Stimulated activated CD4-positive, alpha-beta T cell treated with anti-CD3 and anti-CD28 coated beads, Interleukin-4, amount 100 ng/mL, for 48 hours (primary cell): ENCODE data around the gene PANX1.
"Not testable (repeated sequence)": the region's sequence is repeated elsewhere in the genome, so short reads cannot be mapped to it uniquely, and the experiment has no call there.

Source experiments
- DNase-seq, 2 donors: peaks; one replicate each; pipeline ENCODE4 v3.0.0-alpha.2; 2020; ENCODE audit warnings: low read depth in 2 of 2

PANX1 gene, protein sequence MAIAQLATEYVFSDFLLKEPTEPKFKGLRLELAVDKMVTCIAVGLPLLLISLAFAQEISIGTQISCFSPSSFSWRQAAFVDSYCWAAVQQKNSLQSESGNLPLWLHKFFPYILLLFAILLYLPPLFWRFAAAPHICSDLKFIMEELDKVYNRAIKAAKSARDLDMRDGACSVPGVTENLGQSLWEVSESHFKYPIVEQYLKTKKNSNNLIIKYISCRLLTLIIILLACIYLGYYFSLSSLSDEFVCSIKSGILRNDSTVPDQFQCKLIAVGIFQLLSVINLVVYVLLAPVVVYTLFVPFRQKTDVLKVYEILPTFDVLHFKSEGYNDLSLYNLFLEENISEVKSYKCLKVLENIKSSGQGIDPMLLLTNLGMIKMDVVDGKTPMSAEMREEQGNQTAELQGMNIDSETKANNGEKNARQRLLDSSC

DNA sequence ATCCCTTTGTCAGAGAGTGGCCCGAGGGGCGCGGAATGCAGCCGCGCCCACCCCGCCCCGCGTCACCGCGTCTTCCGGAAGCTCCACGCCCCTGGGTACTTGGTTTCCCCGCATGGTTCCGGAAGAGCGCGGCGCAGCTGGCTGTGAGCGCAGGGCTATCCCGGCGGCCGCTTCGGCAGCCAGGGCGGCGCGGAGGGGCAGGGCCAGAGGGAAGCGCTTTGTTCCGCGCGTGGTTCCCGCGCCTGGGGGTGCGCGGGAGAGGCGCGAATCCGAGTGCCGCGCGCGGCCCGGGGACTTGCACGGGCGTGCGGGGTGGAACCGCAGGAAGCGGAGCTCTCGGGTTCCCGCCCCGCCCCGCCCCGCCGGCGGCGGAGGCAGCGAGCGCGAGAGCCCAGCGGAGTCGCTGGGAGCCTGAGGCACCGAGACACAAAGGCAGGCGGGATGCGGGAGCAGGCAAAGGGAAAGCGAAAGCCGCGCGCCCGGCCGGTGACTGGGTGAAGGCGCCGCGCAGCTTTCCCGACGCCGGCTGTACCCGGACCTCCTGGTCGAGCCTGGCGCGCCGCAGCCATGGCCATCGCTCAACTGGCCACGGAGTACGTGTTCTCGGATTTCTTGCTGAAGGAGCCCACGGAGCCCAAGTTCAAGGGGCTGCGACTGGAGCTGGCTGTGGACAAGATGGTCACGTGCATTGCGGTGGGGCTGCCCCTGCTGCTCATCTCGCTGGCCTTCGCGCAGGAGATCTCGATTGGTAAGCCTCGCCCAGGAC is at the start of gene PANX1:
Gene PANX1 (plus strand): TSS at position 96 of the 766 bp plus-strand sequence. CDS start 472 bp downstream, at position 568.
- peak; percentile 52 to 65 for DNase-seq

DNA sequence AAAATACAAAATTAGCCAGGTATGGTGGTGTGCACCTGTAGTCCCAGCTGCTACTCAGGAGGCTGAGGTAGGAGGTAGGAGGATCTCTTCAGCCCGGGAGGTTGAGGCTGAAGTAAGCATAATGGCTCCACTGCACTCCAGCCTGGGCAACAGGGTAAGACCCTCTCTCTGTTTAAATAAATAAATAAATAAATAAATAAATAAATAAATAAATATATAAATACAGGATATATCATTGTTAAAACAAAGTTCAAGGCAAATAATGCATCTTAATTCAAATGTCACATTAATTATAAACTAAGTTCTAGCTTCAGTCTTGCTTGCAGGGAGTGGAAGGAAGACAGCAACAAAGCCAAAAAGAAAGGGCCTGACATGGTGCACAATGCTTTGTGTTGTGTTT is 44.5 kb upstream of the PANX1 start:
- no peak for DNase-seq

DNA sequence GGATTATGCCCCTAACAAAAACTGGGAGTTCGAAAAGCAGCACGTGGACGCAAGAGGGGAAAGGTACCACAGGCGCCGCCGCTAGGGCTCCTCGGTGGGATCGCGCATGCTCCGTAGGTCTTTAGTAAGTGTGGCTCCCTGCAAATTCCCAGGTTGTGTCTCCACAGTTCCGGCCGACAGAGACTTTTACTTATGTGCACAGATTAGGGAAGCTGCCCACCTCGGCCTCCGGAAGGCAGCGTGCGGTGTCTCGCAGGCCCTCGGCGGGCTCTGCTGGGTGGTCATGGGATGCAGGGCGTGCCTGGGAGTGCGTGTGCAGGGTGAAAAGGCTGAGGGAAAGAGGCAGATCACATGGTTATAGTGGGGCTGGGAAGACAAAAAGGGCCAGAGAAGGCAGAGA is 39.7 kb upstream of the PANX1 start:
- DNase-seq, result no peak

DNA sequence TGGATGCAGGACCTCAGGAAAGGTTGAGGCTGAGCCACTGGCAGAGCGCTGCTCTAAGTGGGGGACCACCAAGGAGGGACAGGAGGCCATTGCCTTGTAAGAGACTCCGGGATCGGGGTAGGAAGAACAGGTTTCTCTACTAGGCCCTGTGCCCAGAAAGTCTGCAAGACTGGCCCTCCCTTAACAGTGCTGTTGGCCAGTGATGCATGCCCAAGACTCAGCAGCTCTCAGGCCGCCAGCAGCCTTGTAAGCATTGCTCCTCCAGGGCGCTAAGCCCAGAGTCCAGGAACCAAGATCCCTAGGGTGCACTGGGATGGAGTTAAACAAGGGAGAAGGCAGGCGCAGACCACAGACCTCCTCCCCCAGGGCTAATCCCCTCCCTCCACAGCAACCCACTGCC is 39.3 kb upstream of the PANX1 start:
- no peak for DNase-seq

DNA sequence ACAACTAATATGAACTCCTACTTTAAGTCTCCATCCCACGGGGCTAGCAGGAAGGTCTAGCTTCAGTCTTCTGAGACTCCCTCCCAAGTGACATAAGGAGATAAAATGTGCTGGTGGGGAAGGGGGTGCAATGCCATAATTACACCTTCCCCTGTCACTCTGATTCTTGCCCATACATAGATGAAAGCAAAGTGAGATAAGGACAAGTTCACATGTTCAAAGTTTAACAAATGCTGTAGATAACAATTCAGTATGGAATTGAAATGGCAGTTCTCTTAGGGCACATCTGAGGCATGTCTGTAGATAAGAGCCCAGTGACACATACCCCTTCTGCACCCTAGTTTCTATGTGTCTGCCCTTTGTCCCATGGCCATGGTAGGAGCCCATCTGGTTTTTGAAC is 38.2 kb upstream of the PANX1 start:
- DNase-seq, result no peak

DNA sequence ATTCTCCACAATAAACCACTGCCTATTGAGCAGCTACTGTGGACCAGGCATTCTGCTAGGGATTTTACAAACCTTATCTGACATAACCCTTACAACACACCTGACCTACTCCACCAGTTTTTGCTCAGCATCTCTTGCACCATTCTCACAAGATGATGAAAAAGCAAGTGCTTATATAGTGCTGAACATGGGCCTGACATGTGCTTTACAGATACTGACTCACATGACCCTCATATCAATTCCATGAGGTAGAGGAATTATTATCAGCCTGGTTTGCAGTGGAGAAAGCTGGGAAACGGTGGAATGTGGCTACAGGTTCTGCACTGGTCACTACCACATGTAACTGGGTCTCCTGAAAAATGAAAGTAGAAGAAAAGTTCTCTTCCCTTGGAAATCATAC is 37.5 kb upstream of the PANX1 start:
- DNase-seq, result no peak

DNA sequence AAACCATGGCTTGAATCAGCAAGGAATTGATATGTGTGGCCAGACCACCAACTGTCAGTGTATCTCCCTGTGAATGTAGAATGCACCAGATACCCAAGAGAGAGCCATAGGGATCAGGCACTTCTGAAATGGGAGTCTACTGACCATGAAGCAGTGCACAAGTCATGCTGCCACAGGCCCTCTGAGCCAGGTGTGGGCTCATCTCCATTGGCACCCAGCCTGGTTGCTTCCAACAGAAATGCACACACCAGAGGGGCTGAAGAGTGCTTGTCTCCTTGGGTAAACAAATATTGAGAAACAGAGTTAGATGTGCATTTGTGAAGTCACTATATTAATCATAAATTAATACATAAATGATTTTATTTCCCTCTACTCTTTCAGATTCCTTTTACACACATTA is 28.4 kb upstream of the PANX1 start:
- DNase-seq, result no peak

DNA sequence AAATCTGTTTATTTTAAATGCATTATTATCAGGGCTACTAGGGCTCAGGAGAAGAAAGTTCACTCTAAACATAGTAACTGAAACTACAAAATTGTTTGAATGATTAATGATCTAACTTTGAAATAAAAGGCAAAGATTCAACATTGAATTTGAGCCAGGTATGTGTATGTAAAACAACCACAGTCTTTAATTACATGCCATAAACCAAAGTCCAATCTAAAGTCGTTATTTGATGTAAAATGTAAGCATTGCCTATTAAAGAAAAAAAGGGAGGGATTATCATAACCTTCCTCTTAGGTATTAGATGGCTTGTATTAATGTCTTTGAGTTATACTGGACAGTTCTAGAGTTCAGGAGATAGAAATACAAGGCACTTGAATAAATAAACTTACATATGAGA is 25.2 kb upstream of the PANX1 start:
- DNase-seq, result no peak

DNA sequence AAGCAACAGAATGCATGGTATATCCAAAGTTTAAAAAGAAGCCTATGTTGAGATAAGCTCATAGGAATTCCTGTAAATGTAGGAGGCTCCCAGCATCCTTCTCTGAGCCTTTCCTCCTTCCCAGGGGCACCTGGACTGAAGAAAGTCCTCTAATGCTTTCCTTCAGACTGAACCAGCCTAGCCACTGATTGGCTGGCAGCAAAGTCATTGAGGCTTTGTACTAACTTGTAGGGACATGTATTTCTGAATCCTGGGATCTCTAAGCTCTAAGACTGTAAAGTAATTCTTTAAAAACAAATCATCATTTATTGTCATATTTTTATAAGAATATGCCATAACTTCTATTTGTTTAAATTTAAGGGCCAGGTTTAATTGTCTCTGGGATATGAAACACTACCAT is 23.9 kb upstream of the PANX1 start:
- DNase-seq, result no peak

DNA sequence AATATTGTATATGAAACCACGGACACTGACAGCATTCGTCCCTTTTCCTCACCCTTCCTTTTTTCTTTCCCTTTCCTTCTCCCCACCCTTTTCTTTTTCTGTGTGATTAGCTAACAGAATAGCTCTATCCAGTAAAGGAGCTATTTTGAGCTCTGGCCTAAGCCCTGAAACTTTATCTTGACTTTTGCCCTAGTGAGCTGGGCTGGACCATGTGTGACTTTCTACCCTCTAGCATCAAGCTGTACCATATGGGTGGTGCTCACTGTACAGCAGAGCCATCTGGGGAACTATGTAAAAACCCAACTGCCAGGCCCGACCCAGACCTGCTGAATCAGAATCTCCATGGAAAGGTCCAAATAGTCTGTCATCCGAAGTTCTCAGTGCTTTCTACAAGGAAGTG is 21.9 kb upstream of the PANX1 start:
- DNase-seq, result no peak

DNA sequence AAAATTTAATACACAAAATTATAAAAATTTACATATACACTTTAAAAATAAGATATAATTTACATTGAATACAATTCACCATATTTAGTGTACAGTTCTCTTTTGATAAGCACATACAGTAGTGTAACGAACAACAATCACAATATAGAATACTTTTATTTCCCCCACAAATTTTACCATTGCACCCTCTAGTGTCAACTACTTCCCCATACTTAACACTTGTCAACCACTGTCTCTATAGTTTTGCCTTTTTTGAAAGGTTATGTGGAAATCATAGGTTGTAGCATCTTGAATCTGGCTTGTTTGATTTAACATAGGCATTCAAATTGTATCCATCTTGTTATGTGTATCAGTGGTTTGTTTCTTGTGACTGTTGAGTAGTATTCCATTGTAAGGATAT is 21.3 kb upstream of the PANX1 start:
- DNase-seq, result no peak

DNA sequence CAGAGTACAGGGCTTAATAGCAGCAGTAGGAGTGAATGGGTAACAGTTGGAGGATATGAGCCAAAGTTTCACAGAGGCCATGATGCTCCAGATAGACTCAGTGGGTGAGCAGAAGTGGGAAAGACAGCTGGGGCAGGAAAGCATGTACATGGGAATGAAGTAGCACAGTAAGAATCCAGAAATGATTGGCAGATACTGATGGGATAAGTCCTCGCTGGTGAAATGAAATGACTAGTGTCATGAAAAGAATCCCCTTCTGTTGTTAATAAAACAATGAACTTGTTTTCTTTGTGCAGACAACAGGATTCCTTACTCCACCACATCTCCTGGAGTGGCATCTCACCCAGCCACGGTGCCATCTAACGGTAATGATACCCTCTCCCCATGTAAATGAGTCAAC is 17.4 kb upstream of the PANX1 start:
- no peak for DNase-seq

DNA sequence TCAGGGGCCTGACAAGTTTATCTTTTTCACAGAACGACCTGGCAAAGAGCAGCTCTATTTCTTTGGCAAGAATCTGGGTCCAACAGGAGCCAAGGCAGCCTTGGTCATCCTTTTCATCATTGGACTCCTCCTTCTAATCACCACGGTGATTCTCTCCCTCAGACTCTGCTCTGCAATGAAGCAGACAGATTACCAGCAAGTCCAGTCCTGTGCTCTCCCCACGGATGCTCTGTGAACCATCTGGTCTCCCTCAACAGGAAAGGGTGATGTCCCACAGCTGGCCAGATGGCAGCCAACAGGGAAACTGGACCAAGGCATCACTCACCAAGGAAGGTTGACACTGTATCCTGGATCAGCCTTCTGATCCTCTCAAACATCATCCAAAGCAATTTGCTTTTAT is 17.0 kb upstream of the PANX1 start:
- DNase-seq, result no peak

DNA sequence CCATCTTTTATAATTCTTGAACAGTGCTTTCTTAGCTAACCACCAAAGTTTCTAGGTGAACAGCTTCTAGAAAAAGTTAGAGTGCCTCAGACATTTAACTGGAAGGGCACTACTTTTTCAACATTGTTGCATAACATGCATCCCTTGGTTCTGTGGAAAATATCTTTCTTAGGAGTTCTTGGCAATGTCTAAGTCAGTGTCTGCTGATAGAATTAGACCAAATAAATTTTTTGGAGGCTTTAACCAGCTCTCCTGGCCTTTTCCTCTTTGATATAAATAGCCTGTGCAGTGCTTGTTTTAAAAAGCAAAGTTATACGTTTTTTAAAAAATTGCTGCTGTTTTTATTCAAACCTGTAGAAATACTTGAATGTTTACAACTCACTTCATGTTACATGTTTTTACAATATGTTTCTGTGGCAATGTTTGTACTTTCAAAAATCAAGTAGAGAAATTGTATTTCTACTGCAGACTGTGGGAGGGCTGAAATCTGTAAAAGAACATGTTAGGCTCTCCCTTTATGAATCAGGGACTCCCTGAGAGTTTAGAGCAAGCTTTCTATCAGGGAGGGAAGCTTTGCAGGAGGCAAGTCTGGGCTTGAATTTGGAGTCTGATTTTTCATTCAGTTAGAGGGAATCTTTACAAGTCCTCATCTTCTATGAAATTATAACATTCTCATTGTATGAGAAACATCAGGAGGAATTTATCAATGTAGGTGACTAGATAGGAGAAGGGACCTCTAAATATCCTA is 16.3 kb upstream of the PANX1 start:
- no peak for DNase-seq

DNA sequence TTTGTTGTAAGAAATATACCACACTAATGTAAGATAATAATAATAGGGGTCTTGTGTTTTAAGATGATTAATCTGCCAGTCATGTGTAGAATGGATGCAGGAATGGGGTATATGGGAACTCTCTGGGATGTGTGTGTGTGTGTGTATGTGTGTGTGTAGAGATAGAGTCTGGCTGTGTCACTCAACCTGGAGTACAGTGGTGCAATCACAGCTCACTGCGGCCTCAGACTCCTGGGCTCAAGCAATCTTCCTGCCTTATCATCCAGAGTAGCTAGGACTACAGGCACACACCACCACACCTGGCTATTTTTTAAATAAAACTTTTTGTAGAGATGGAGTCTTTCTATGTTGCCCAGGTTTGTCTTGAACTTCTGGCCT is 11.5 kb upstream of the PANX1 start:
- no peak for DNase-seq

DNA sequence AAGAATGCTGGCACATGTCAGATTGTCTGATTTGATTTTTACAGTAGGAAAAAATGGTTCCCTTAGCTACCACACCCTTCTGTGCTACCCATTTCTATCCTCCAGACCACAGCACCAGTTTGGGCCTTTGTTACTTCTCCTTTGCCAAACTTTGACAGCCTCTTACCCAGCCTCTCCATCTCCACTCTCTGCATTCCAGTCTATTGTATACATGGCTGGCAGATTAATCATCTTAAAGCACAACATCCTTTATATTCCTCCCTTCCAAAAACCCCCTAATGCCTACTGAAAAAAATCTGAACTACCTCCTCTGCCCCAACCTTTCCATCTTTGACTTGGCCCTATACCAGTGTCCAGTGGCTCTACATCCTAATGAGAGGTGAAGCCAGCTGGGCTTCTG is 10.8 kb upstream of the PANX1 start:
- no peak for DNase-seq

DNA sequence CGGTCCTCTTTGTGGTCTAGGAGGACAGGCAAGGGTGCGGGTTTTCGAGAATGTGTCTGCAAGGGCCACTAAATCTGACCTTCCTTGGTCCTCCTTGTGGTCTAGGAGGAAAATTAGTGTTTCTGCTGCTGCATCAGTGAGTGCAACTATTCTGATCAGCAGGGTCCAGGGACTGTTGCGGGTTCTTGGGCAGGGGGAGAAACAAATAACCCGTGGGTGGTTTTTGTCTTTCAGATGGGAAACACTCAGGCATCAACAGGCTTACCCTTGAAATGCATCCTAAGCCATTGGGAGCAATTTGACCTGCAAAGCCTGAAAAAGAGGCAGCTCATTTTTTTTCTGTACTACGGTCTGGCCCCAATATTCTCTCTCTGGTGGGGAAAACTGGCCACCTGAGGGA is 9.0 kb upstream of the PANX1 start:
- not testable (repeated sequence) for DNase-seq

DNA sequence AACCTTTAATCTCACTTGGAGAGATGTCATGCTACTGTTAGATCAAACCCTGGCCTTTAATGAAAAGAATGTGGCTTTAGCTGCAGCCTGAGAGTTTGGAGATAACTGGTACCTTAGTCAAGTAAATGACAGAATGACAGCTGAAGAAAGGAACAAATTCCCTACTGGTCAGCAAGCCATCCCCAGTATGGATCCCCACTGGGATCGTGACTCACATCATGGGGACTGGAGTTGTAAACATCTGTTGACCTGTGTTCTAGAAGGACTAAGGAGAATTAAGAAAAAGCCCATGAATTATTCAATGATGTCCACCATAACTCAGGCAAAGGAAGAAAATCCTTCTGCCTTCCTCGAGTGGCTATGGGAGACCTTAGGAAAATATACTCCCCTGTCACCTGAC is 8.1 kb upstream of the PANX1 start:
- not testable (repeated sequence) for DNase-seq

DNA sequence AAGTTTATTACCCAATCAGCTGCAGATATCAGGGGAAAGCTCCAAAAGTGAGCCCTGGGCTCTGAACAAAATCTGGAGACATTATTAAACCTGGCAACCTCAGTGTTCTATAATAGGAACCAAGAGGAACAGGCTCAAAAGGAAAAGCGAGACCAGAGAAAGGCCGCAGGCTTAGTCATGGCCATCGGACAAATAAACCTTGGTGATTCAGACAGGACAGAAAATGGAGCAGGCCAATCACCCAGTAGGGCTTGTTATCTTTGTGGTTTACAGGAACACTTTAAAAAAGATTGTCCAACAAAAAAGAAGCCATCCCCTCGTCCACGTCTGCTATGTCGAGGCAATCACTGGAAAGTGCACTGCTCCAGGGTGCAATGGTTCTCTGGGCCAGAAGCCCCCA is 7.7 kb upstream of the PANX1 start:
- DNase-seq, result no peak

DNA sequence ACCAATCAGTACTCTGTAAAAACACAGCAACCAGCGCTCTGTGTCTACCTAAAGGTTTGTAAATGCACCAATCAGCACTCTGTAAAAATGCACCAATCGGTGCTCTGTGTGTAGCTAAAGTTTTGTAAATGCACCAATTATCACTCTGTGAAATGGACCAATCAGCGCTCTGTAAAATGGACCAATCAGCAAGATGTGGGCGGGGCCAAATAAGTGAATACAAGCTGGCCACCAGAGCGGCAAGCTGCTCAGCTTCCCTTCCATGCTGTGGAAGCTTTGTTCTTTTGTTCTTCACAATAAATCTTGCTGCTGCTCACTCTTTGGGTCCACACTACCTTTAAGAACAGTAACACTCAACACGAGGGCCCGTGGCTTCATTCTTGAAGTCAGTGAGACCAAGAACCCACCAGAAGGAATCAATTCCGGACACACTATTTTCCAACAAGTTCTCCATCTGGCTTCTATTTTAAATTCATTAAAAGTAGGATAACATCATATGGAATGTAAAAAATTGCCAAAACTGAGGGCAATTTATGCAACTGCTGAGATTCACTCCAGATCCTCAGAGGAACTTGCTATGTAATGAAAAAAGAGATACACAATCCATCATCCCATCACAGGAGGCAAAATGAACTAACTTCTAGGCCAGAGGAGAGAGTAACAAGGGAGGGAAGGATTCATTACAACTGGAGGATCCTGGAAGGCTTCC is 3.1 kb upstream of the PANX1 start:
- no peak for DNase-seq

DNA sequence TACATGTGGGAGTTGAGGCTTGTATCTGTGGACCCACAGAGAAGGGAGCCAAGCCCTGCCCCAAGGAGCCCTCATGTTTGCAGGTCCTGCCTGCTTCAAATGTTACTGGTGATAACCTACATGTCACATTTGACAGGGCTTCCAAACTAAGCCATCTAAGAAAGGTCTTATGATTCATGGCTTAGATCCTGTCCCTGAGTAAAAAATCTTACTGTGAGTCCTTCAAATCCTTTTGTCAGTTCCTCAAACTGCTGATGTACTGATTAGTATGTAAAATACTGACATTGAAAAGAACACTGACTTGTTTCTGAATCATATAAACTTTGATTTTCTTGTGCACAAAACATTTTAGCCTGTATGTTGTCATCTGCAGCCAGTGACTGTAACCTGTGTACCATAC is 1.0 kb upstream of the PANX1 start:
- DNase-seq, result no peak

DNA sequence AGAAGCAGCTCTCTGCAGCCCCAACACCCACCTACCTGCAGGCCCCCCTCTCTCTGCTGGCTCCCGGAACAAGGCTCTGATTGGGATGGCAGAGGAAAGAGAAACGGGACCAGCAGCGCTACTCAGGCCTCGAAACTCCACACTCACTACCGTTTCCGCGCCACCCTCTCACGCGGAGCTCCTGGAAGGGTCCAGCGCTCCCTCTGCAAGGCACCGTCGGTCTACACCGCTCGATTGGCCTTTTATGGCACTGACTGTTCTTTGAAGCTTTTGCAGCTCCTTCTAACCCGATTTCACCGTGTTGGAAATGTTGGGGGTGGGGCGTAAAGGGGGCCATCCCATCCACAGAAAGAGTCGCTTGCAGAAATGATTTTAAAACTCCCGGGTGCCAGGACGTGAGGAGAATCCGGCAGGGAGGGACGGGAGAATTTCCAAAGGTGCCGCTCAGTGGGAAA is 323 bp upstream of the PANX1 start:
- DNase-seq, result peak in 1 of 2 donors; percentile 21
